ENCODE data around the gene NUDT16L1.

- TF ChIP-seq CTCF (IDR thresholded peaks at IDR 0.05) (no peak), SP1 (CRISPR knock-in tag; conservative IDR thresholded peaks at IDR 0.05) (no peak), ZNF512 (CRISPR knock-in tag; IDR thresholded peaks at IDR 0.05; ENCODE audit: borderline replicate concordance) (no peak), ZNF425 (CRISPR knock-in tag; conservative IDR thresholded peaks at IDR 0.05) (no peak)
These were observed 3.8 kb downstream of the NUDT16L1 start for GRCh38 chr16:4696905-4697847.
